Body of pancreas (tissue), 4 donors: ENCODE measurements around the gene IGFBP7.

Source experiments
- CTCF ChIP-seq, 7 experiments: fragments of 450-650 bp in 4 of 7; fragments of 200-600 bp in 3 of 7; sonication (generic) in 3 of 7; IDR thresholded peaks; one replicate each; pipeline ENCODE4 v1.5.1; 2016 to 2019; ENCODE audit warnings: antibody characterized with exemption in 7 of 7
- POLR2A ChIP-seq, 3 donors: fragments of 450-650 bp; IDR thresholded peaks; one replicate each; pipeline ENCODE4 v1.6.1; 2016; ENCODE audit warnings: antibody characterized with exemption in 3 of 3, mild to moderate bottlenecking in 2 of 3

GRCh38 chr4:57071326-57071725 lies 38.9 kb downstream of the IGFBP7 start:
- no peak for TF ChIP-seq POLR2A (IDR thresholded peaks at IDR 0.05)
- TF ChIP-seq CTCF (IDR thresholded peaks at IDR 0.05) = no peak
